PFSK-1 (cell line): ENCODE measurements around the gene MCMBP.

Experiments
- FOXP2 ChIP-seq: optimal IDR thresholded peaks from 2 replicates; pipeline ENCODE3; 2011; ENCODE audit warnings: borderline replicate concordance, control low read depth, inconsistent platforms; ENCODE audit not compliant: insufficient read depth; ENCODE audit errors: extremely low read length, extremely low read depth
- POLR2AphosphoS5 ChIP-seq: IDR thresholded peaks from 2 replicates; pipeline ENCODE4 v1.6.1; 2012; ENCODE audit warnings: low read depth, mild to moderate bottlenecking, control low read depth, low read length, moderate library complexity
- REST ChIP-seq, 2 experiments: IDR thresholded peaks; 2 replicates each; pipeline versions ENCODE4 v1.6.1 to v1.8.0; 2011 to 2012; ENCODE audit warnings: low read depth in 2 of 2, low read length in 2 of 2, control low read depth in 1 of 2, inconsistent platforms in 1 of 2, mild to moderate bottlenecking in 1 of 2, moderate library complexity in 1 of 2; ENCODE audit not compliant: insufficient read depth in 1 of 2
- SIN3A ChIP-seq: IDR thresholded peaks from 2 replicates; pipeline ENCODE4 v1.6.1; 2012; ENCODE audit warnings: mild to moderate bottlenecking, low read length, moderate library complexity, borderline replicate concordance; ENCODE audit not compliant: insufficient read depth
- TAF1 ChIP-seq: IDR thresholded peaks from 2 replicates; pipeline ENCODE4 v1.6.1; 2012; ENCODE audit warnings: low read length, control low read depth, borderline replicate concordance; ENCODE audit not compliant: insufficient read depth

MCMBP gene

GRCh38 chr10:119896061-119896655 lies 23.5 kb upstream of the MCMBP start:
- no peak for TF ChIP-seq FOXP2
- no peak for TF ChIP-seq TAF1
- TF ChIP-seq REST (IDR thresholded peaks at IDR 0.05; ENCODE audit: insufficient read depth in 1 of 2, low read depth in 2 of 2, low read length in 2 of 2) = no peak
- TF ChIP-seq POLR2AphosphoS5 = no peak
- TF ChIP-seq SIN3A = no peak

GRCh38 chr10:119893845-119894427 lies 21.3 kb upstream of the MCMBP start:
- no peak for TF ChIP-seq POLR2AphosphoS5
- no peak for TF ChIP-seq SIN3A
- TF ChIP-seq FOXP2 = no peak
- no peak for TF ChIP-seq REST (IDR thresholded peaks at IDR 0.05; ENCODE audit: insufficient read depth in 1 of 2, low read depth in 2 of 2, low read length in 2 of 2)
- no peak for TF ChIP-seq TAF1

GRCh38 chr10:119893074-119893473 lies 20.4 kb upstream of the MCMBP start:
- TF ChIP-seq FOXP2 (no peak), SIN3A (no peak)

- TF ChIP-seq TAF1 (0 out of 2 replicates have a peak, but pooled peaks have one; percentile 50), POLR2AphosphoS5 (peak; percentile 89), FOXP2 (peak; percentile 57), SIN3A (no peak)
Observed at GRCh38 chr10:119892188-119893065, 19.8 kb upstream of the MCMBP start, which contains the start of gene SEC23IP. SEC23IP (plus strand) TSS chr10:119892730; CDS start chr10:119892783, 53 bp downstream.

GRCh38 chr10:119878524-119878923 lies 5.9 kb upstream of the MCMBP start:
- TF ChIP-seq POLR2AphosphoS5 (no peak), SIN3A (no peak), REST (IDR thresholded peaks at IDR 0.05; ENCODE audit: insufficient read depth in 1 of 2, low read depth in 2 of 2, low read length in 2 of 2) (no peak), TAF1 (no peak), FOXP2 (no peak)
